ENCODE data around the gene CABLES2. TPM values are rescaled to one million over a fixed set of nuclear protein-coding genes. Genes with fewer than 3 reads are reported as not detected.

CABLES2 gene
- total and polyA plus RNA-seq, 10 of the 15 experiments (the other 5 are each of a cell fraction or from before 2014, with no cell fraction given): 2.2 to 14.9 (median 5.3) TPM

DNA sequence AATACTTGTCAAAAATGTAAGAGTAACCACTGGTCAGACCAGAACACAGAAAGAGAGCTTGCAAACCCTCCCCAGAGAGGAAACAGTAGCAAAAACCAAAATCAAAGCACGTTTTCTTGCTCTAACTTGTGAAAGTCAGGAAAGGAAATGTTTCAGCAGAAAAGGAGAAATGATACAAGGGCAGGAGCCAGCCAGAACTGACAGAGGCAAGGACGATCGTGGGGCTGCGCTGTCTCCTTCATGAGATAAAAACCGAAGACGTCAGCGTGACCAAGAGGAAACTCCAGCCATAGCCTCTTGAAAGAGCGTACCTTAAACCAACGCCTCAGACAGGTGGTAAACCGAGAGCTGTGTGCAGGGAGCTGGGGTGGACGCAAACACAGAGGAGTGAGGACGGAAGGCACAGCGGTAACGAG is 67.4 kb downstream of the CABLES2 start (continued):
- TF ChIP-seq, protein P1, sequence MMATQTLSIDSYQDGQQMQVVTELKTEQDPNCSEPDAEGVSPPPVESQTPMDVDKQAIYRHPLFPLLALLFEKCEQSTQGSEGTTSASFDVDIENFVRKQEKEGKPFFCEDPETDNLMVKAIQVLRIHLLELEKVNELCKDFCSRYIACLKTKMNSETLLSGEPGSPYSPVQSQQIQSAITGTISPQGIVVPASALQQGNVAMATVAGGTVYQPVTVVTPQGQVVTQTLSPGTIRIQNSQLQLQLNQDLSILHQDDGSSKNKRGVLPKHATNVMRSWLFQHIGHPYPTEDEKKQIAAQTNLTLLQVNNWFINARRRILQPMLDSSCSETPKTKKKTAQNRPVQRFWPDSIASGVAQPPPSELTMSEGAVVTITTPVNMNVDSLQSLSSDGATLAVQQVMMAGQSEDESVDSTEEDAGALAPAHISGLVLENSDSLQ (IDR thresholded peaks at IDR 0.05): peak; percentile 37; the same call in 1 of the 2 replicates
- TF ChIP-seq ZSCAN29 (IDR thresholded peaks at IDR 0.05) (no peak), CREB1 (IDR thresholded peaks at IDR 0.05; ENCODE audit: low read depth) (peak; percentile 59; the same call in 1 of the 2 replicates), IRF4 (IDR thresholded peaks at IDR 0.05; ENCODE audit: low read depth, low read length) (no peak), IKZF2 (IDR thresholded peaks at IDR 0.05) (peak; percentile 55 to 69; a peak in 3 of 4 replicates), RAD21 (IDR thresholded peaks at IDR 0.05; ENCODE audit: insufficient read depth, low read depth, low read length) (no peak), RUNX3 (IDR thresholded peaks at IDR 0.05; ENCODE audit: low read length) (no peak), BHLHE40 (IDR thresholded peaks at IDR 0.05; ENCODE audit: borderline replicate concordance in 1 of 2, low read depth in 2 of 2, low read length in 1 of 2) (peak; percentile 64 to 78; a peak in 3 of 4 replicates), SMC3 (IDR thresholded peaks at IDR 0.05; ENCODE audit: borderline replicate concordance, low read length) (no peak), TCF12 (IDR thresholded peaks at IDR 0.05; ENCODE audit: low read depth, low read length) (no peak), IKZF1 (conservative IDR thresholded peaks at IDR 0.05) (peak; percentile 30; the same call in 1 of the 2 replicates), ATF7 (IDR thresholded peaks at IDR 0.05; ENCODE audit: low read depth) (peak; percentile 66; the same call in 1 of the 2 replicates), MEF2A (IDR thresholded peaks at IDR 0.05; ENCODE audit: insufficient read depth, low read depth, low read length) (no peak), RCOR1 (conservative IDR thresholded peaks at IDR 0.05; ENCODE audit: low read depth, low read length) (no peak), TCF3 (IDR thresholded peaks at IDR 0.05; ENCODE audit: borderline replicate concordance, insufficient read depth, low read depth, low read length) (0 out of 2 replicates have a peak, but pooled peaks have one; percentile 16), ZNF274 (IDR thresholded peaks at IDR 0.05; ENCODE audit: insufficient read depth, insufficient read length) (no peak), MEF2B (IDR thresholded peaks at IDR 0.05; ENCODE audit: partially characterized antibody, poor library complexity, severe bottlenecking) (no peak), TAF1 (IDR thresholded peaks at IDR 0.05; ENCODE audit: borderline replicate concordance, low read depth, low read length) (no peak), POU2F2 (IDR thresholded peaks at IDR 0.05; ENCODE audit: borderline replicate concordance, low read depth, low read length) (no peak), KLF5 (IDR thresholded peaks at IDR 0.05; ENCODE audit: partially characterized antibody) (no peak)
- TF ChIP-seq, protein P2, sequence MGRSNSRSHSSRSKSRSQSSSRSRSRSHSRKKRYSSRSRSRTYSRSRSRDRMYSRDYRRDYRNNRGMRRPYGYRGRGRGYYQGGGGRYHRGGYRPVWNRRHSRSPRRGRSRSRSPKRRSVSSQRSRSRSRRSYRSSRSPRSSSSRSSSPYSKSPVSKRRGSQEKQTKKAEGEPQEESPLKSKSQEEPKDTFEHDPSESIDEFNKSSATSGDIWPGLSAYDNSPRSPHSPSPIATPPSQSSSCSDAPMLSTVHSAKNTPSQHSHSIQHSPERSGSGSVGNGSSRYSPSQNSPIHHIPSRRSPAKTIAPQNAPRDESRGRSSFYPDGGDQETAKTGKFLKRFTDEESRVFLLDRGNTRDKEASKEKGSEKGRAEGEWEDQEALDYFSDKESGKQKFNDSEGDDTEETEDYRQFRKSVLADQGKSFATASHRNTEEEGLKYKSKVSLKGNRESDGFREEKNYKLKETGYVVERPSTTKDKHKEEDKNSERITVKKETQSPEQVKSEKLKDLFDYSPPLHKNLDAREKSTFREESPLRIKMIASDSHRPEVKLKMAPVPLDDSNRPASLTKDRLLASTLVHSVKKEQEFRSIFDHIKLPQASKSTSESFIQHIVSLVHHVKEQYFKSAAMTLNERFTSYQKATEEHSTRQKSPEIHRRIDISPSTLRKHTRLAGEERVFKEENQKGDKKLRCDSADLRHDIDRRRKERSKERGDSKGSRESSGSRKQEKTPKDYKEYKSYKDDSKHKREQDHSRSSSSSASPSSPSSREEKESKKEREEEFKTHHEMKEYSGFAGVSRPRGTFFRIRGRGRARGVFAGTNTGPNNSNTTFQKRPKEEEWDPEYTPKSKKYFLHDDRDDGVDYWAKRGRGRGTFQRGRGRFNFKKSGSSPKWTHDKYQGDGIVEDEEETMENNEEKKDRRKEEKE (IDR thresholded peaks at IDR 0.05): no peak
- TF ChIP-seq, protein P3, sequence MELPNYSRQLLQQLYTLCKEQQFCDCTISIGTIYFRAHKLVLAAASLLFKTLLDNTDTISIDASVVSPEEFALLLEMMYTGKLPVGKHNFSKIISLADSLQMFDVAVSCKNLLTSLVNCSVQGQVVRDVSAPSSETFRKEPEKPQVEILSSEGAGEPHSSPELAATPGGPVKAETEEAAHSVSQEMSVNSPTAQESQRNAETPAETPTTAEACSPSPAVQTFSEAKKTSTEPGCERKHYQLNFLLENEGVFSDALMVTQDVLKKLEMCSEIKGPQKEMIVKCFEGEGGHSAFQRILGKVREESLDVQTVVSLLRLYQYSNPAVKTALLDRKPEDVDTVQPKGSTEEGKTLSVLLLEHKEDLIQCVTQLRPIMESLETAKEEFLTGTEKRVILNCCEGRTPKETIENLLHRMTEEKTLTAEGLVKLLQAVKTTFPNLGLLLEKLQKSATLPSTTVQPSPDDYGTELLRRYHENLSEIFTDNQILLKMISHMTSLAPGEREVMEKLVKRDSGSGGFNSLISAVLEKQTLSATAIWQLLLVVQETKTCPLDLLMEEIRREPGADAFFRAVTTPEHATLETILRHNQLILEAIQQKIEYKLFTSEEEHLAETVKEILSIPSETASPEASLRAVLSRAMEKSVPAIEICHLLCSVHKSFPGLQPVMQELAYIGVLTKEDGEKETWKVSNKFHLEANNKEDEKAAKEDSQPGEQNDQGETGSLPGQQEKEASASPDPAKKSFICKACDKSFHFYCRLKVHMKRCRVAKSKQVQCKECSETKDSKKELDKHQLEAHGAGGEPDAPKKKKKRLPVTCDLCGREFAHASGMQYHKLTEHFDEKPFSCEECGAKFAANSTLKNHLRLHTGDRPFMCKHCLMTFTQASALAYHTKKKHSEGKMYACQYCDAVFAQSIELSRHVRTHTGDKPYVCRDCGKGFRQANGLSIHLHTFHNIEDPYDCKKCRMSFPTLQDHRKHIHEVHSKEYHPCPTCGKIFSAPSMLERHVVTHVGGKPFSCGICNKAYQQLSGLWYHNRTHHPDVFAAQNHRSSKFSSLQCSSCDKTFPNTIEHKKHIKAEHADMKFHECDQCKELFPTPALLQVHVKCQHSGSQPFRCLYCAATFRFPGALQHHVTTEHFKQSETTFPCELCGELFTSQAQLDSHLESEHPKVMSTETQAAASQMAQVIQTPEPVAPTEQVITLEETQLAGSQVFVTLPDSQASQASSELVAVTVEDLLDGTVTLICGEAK (IDR thresholded peaks at IDR 0.05; ENCODE audit: borderline replicate concordance): no peak
- TF ChIP-seq, protein P4, sequence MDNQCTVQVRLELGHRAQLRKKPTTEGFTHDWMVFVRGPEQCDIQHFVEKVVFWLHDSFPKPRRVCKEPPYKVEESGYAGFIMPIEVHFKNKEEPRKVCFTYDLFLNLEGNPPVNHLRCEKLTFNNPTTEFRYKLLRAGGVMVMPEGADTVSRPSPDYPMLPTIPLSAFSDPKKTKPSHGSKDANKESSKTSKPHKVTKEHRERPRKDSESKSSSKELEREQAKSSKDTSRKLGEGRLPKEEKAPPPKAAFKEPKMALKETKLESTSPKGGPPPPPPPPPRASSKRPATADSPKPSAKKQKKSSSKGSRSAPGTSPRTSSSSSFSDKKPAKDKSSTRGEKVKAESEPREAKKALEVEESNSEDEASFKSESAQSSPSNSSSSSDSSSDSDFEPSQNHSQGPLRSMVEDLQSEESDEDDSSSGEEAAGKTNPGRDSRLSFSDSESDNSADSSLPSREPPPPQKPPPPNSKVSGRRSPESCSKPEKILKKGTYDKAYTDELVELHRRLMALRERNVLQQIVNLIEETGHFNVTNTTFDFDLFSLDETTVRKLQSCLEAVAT (IDR thresholded peaks at IDR 0.05): no peak
